Esophagus squamous epithelium (tissue), 5 donors: ENCODE measurements around the gene NIP7. TPM values are rescaled to one million over a fixed set of nuclear protein-coding genes. Genes with fewer than 3 reads are reported as not detected.

Experiments
- DNase-seq: peaks from one replicate; lab custom pipeline; 2025; lab: John Stamatoyannopoulos, UW
- H3K27ac ChIP-seq, 4 donors: fragments of 200-600 bp; sonication (generic); one replicate each; pipeline ENCODE4 v1.5.1; 2016 to 2019; ENCODE audit warnings: mild to moderate bottlenecking in 1 of 4
- H3K27me3 ChIP-seq, 4 donors: fragments of 200-600 bp; sonication (generic); 1 replicate in 3 of 4; 2 replicates in 1 of 4; pipeline versions ENCODE4 v1.5.1 to v1.6.0; 2017 to 2021; ENCODE audit warnings: antibody characterized with exemption in 1 of 4
- H3K36me3 ChIP-seq, 3 donors: fragments of 200-600 bp; sonication (generic); one replicate each; pipeline ENCODE4 v1.5.1; 2016 to 2019
- H3K4me1 ChIP-seq, 3 donors: fragments of 200-600 bp; sonication (generic); one replicate each; pipeline ENCODE4 v1.5.1; 2017 to 2019
- H3K4me3 ChIP-seq, 4 donors: fragments of 200-600 bp; sonication (generic); 1 replicate in 3 of 4; 2 replicates in 1 of 4; pipeline ENCODE4 v1.5.1; 2016 to 2019; ENCODE audit warnings: mild to moderate bottlenecking in 2 of 4, moderate library complexity in 1 of 4
- H3K9me3 ChIP-seq, 3 donors: fragments of 200-600 bp; sonication (generic); one replicate each; pipeline ENCODE4 v1.5.1; 2016 to 2019
- CTCF ChIP-seq, 6 experiments: fragments of 450-650 bp in 4 of 6; fragments of 200-600 bp in 2 of 6; sonication (generic) in 2 of 6; IDR thresholded peaks; one replicate each; pipeline ENCODE4 v1.5.1; 2016 to 2019; ENCODE audit warnings: antibody characterized with exemption in 6 of 6, mild to moderate bottlenecking in 4 of 6, moderate library complexity in 4 of 6
- POLR2A ChIP-seq, 4 donors: fragments of 450-650 bp; IDR thresholded peaks; one replicate each; pipeline ENCODE4 v1.6.1; 2017; ENCODE audit warnings: antibody characterized with exemption in 4 of 4, mild to moderate bottlenecking in 4 of 4, moderate library complexity in 3 of 4
- WGBS, 2 donors: methylation state at CpG; one replicate each; pipeline ENCODE4 v1.1.5; 2018; 5-methylcytosine and 5-hydroxymethylcytosine counted together
- intact Hi-C: fragments of 100-400 bp; cut with DNase I; formaldehyde crosslinking; loops from one replicate; pipeline ENCODE4 v1.15.0; 2022
- total RNA-seq, 4 donors: library from RNA; depleted of rRNA; stranded (reverse); fragments of >200 nt; gene quantifications; one replicate each; pipeline ENCODE4 v1.1.0, GENCODE V29; 2016
- donor health status: DM: yes; HTN: yes; CAD: no.

Gene NIP7
- total RNA-seq, 4 donors from 2014 or later: 14.1 to 29.6 (median 25.5) TPM

DNA sequence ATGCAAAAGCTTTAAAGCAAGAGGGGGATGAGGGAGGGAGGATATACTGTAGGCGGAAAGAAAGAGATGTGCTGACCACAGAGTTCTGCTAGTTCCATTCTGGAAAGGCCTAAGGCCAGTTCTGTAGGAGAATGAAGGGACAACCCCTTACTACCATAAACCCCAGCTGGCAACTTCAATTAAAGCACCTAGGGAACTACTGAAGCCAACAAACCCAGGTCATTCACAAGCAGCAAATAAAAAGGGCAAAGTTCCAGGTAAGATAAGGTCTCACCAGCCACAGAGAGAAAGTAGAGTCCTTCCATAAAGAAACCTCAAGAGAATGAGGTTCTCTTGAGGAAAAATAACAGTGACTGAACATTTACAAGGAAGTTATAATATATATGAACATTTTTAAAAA lies 33.4 kb downstream of the NIP7 start:
- H3K4me3 ChIP-seq: no peak overlapping the region
- H3K9me3 ChIP-seq: no peaks in the 10 kb centered on the region
- 82 to 88% methylated on average over 1 of the region's 1 CpG for WGBS, 2 donors
- peaks cover 0 to 70% (median 22%) of the 10 kb centered on the region in 3 donors for H3K36me3 ChIP-seq
- no peaks in the 10 kb centered on the region for H3K27me3 ChIP-seq
- no peaks in the 10 kb centered on the region for H3K4me1 ChIP-seq
- TF ChIP-seq POLR2A (IDR thresholded peaks at IDR 0.05) (no peak), CTCF (IDR thresholded peaks at IDR 0.05) (no peak)
- H3K27ac ChIP-seq: no peak overlapping the region
- no peak for DNase-seq
- intact Hi-C loops: no loop called here

DNA sequence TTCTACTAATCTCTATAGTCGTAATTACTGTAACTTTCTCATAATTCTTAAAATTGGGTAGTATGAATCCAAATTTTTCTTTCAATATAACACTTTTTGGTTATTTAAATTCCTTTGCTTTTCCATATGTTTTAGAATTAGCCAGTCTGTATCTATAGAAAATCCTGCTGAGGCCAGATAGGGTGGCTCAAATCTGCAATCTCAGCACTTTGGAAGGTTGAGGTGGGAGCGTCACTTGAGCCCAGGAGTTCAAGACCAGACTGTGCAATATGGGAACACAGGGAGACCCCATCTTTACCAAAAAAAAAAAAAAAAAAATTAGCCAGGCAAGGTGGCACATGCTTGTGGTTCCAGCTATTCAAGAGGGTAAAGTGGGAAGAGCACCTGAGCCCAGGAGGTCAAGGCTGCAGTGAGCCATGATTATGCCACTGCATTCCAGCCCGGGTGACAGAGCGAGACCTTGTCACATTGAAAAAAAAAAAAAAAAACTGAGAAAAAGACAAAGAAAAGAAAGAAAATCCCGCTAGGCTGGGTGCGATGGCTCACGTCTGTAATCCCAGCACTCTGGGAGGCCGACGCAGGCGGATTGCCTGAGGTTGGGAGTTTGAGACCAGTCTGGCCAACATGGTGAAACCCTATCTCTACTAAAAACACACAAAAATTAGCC lies 37.0 kb downstream of the NIP7 start:
- Histone ChIP-seq H3K27ac (no peak overlapping the region), H3K4me1 (peaks cover 0 to under 1% (median 0%) of the 10 kb centered on the region in 3 donors), H3K4me3 (no peak overlapping the region), H3K9me3 (no peaks in the 10 kb centered on the region), H3K27me3 (no peaks in the 10 kb centered on the region), H3K36me3 (peaks cover 0 to 70% (median 10%) of the 10 kb centered on the region in 3 donors)
- WGBS, 2 donors: 94 to 98% methylated on average over 10 of the region's 10 CpGs
- TF ChIP-seq POLR2A (IDR thresholded peaks at IDR 0.05): no peak
- TF ChIP-seq CTCF (IDR thresholded peaks at IDR 0.05): no peak
- DNase-seq: no peak
- intact Hi-C loops: no loop called here

DNA sequence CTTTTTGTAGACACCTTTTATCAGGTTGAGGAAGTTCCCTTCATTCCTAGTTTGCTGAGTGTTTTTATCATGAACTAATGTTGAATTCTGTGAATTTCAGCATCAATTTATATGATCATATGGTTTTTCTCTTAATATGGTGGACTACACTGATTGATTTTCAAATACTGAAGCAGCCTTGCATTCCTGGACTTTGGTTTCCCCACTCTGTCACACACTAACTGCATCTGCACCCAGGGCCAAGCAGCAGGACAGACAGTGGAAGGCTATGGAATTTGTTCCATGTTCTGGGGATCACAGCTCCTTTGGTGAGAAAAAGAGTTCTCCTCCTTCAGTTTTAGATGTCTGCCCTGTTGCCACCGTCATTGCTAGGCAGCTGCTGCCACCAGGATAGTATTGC lies 38.5 kb downstream of the NIP7 start:
- Histone ChIP-seq H3K9me3 (no peaks in the 10 kb centered on the region), H3K27me3 (no peaks in the 10 kb centered on the region), H3K36me3 (peaks cover 0 to 70% (median 10%) of the 10 kb centered on the region in 3 donors), H3K4me1 (peaks cover 0 to 9% (median 0%) of the 10 kb centered on the region in 3 donors), H3K27ac (no peak overlapping the region), H3K4me3 (no peak overlapping the region)
- no peak for DNase-seq
- TF ChIP-seq CTCF (IDR thresholded peaks at IDR 0.05) (no peak), POLR2A (IDR thresholded peaks at IDR 0.05) (no peak)
- intact Hi-C loops: no loop called here
- 91 to 100% methylated on average over 1 of the region's 1 CpG for WGBS, 2 donors

DNA sequence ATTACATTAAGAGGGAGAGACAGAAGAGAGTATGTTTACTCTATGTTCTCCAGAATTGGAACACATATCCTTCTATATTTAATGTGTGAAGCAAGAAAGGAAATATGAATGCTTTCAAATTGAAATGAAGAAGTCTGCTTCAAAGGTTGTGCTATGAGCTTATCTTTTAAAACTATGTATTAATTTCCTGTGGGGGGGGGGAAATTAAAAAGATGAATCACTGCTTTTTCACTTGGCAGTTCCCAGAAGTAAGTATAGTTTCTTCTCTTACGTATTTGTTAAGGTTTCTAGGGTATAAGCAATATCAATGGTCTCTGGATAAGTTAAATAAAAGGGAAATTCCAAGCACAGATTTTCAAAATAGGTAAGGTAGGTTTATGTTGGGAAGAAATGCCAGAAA lies 39.2 kb downstream of the NIP7 start:
- TF ChIP-seq CTCF (IDR thresholded peaks at IDR 0.05) (no peak), POLR2A (IDR thresholded peaks at IDR 0.05) (no peak)
- DNase-seq: no peak
- Histone ChIP-seq H3K4me1 (peaks cover 0 to 16% (median 0%) of the 10 kb centered on the region in 3 donors), H3K27ac (no peak overlapping the region), H3K27me3 (no peaks in the 10 kb centered on the region), H3K4me3 (no peak overlapping the region), H3K36me3 (peaks cover 0 to 71% (median 10%) of the 10 kb centered on the region in 3 donors), H3K9me3 (no peaks in the 10 kb centered on the region)
- intact Hi-C loops: no loop called here
- 52 to 72% methylated on average over 1 of the region's 1 CpG for WGBS, 2 donors

DNA sequence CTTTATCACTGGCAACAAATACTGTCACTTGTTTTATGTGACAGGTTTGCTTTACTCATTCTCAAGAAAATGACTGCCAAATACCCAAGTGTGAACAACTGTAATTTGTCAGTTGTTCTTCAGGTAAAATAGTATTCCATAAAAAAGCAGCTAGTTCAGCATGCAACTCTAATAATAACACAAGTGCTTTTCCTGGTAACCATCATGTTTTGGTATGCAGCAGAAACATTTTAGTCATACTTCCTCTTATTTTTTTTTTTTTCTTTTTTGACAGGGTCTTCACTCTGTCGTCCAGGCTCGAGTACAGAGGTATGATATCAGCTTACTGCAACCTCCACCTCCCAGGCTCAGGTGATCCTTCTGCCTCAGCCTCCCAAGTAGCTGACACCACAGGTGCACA lies 41.7 kb downstream of the NIP7 start:
- intact Hi-C loops: no loop called here
- 67 to 77% methylated on average over 2 of the region's 2 CpGs for WGBS, 2 donors
- Histone ChIP-seq H3K27ac (peak overlapping the region in 1 of 4 donors; percentile 26), H3K36me3 (peaks cover 0 to 76% (median 10%) of the 10 kb centered on the region in 3 donors), H3K4me1 (peaks cover 0 to 33% (median 10%) of the 10 kb centered on the region in 3 donors), H3K27me3 (no peaks in the 10 kb centered on the region), H3K4me3 (no peak overlapping the region), H3K9me3 (no peaks in the 10 kb centered on the region)
- DNase-seq: no peak
- TF ChIP-seq POLR2A (IDR thresholded peaks at IDR 0.05): no peak
